Mucosa of rectum (tissue), 2 donors: Measurements from ENCODE around the gene TLR2.
A peak's percentile ranks its signal among the peaks of the same experiment; 100 is the strongest.

Experiments
- H3K27ac ChIP-seq, 2 donors: one replicate each; pipeline ENCODE4 v1.7.0; 2013; ENCODE audit warnings: inconsistent platforms in 2 of 2, low read depth in 2 of 2, low read length in 2 of 2
- H3K27me3 ChIP-seq, 2 donors: one replicate each; pipeline ENCODE4 v1.7.0; 2013; ENCODE audit warnings: low read length in 2 of 2; ENCODE audit not compliant: control insufficient read depth in 2 of 2, insufficient read depth in 2 of 2
- H3K36me3 ChIP-seq, 2 donors: one replicate each; pipeline ENCODE4 v1.7.0; 2013; ENCODE audit warnings: low read length in 2 of 2; ENCODE audit not compliant: control insufficient read depth in 2 of 2, insufficient read depth in 2 of 2
- H3K4me1 ChIP-seq, 2 donors: one replicate each; pipeline ENCODE4 v1.7.0; 2013; ENCODE audit warnings: low read length in 2 of 2, mild to moderate bottlenecking in 1 of 2; ENCODE audit not compliant: control insufficient read depth in 2 of 2, insufficient read depth in 2 of 2
- H3K4me3 ChIP-seq, 2 donors: one replicate each; pipeline ENCODE4 v1.7.0; 2013; ENCODE audit warnings: low read length in 2 of 2
- H3K9ac ChIP-seq, 2 donors: one replicate each; pipeline ENCODE4 v1.7.0; 2013; ENCODE audit warnings: low read length in 2 of 2, low read depth in 1 of 2, mild to moderate bottlenecking in 1 of 2
- H3K9me3 ChIP-seq, 2 donors: one replicate each; pipeline ENCODE4 v1.7.0; 2013; ENCODE audit warnings: low read length in 2 of 2; ENCODE audit not compliant: control insufficient read depth in 2 of 2
- donor health status: healthy.
- donor health status: Normal muscosa, but diverticular disease.

The TLR2 gene

GRCh38 chr4:153728660-153729059 lies 44.6 kb downstream of the TLR2 start:
- H3K27me3 ChIP-seq = no peaks in the 10 kb centered on the region
- H3K9ac ChIP-seq = no peak overlapping the region
- H3K9me3 ChIP-seq = no peaks in the 10 kb centered on the region
- H3K4me1 ChIP-seq = no peaks in the 10 kb centered on the region
- no peaks in the 10 kb centered on the region for H3K36me3 ChIP-seq
- H3K27ac ChIP-seq = no peak overlapping the region
- no peak overlapping the region for H3K4me3 ChIP-seq

DNA sequence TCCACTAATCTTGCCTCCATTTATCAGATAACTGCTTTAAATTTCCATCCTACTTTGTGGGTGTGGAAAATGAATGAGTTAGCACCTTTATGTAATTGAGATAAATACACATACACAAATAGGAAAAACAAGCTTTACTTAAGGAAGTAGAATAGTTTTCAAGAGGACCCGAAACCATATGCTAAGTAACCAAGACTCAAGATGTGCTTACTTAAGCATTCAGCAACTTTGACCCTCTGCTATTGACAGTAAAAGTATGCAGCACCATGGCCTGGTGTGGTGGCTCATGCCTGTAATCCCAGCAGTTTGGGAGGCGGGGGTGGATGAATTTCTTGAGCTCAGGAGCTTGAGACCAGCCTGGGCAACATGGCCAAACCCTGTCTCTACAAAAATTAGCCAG lies 45.8 kb downstream of the TLR2 start:
- Histone ChIP-seq H3K9me3 (no peaks in the 10 kb centered on the region), H3K9ac (no peak overlapping the region), H3K4me3 (no peak overlapping the region), H3K27ac (peak overlapping the region in 1 of 2 donors; percentile 26), H3K36me3 (no peaks in the 10 kb centered on the region), H3K27me3 (no peaks in the 10 kb centered on the region), H3K4me1 (no peaks in the 10 kb centered on the region)

- Histone ChIP-seq H3K9me3 (no peaks in the 10 kb centered on the region), H3K27me3 (no peaks in the 10 kb centered on the region), H3K36me3 (no peaks in the 10 kb centered on the region), H3K4me3 (no peak overlapping the region), H3K27ac (no peak overlapping the region), H3K9ac (no peak overlapping the region), H3K4me1 (no peaks in the 10 kb centered on the region)
Observed at GRCh38 chr4:153731239-153731638, 47.2 kb downstream of the TLR2 start.

DNA sequence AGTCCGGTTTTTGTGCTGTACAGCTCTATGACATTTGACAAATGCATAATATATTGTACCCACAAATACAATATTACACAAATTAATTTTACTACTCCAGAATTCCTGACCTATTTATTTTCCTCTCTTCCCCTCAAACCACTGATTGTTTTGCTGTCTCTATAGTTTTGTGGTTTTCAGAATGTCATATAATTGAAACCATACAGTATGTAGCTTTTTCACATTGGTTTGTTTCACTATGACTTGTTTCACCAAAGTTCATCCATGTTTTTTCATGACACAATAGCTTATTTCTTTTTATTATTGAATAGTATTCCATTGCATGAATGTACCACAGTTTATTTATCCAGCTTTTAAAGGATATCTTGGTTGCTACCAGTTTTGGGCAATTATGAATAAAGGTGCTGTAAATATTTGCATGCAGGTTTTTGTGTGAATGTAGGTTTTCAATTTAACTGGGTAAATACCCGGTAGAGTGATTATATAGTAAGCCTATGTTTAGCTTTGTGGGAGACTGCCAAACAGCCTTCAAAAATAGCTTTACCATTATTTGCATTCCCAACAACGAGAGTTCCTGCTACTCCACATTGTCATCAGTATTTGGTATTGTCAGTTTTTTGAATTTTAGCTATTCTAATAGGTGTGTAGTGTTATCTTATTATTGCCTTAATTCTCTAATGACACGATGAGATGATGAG lies 49.8 kb downstream of the TLR2 start:
- Histone ChIP-seq H3K36me3 (no peaks in the 10 kb centered on the region), H3K9me3 (no peaks in the 10 kb centered on the region), H3K4me1 (no peaks in the 10 kb centered on the region), H3K27me3 (no peaks in the 10 kb centered on the region), H3K4me3 (no peak overlapping the region), H3K27ac (no peak overlapping the region), H3K9ac (no peak overlapping the region)

DNA sequence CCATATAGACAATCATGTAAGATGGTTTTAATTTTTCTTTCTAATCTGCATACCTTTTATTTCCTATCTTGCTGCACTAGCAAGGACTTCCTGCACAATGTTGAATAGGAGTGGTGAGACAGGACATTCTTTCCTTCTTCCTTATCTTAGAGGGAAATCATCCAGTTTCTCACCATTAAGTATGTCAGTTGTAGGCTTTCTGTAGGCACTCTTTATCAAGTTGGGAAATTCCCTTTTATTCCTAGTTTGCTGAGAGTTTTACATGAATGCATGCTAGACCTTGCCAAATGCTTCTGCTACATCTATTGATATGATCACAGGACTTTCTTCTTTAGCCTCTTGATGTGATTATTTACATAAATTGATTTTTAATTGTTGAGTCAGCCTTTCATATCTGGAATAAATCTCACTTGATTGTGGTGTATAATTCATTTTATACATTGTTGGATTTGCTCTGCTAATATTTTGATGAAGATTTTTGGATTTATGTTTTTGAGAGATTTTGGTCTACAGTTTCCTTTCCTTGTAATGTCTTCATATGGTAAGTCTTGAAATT lies 51.9 kb downstream of the TLR2 start:
- Histone ChIP-seq H3K9me3 (peaks cover 0 to 3% of the 10 kb centered on the region in 2 donors), H3K4me3 (no peak overlapping the region), H3K9ac (no peak overlapping the region), H3K4me1 (no peaks in the 10 kb centered on the region), H3K27me3 (no peaks in the 10 kb centered on the region), H3K27ac (no peak overlapping the region), H3K36me3 (no peaks in the 10 kb centered on the region)

GRCh38 chr4:153741541-153741940 lies 57.5 kb downstream of the TLR2 start:
- H3K9me3 ChIP-seq = peaks cover 0 to 5% of the 10 kb centered on the region in 2 donors
- H3K9ac ChIP-seq = no peak overlapping the region
- H3K4me3 ChIP-seq = no peak overlapping the region
- H3K27me3 ChIP-seq = no peaks in the 10 kb centered on the region
- no peak overlapping the region for H3K27ac ChIP-seq
- H3K4me1 ChIP-seq = no peaks in the 10 kb centered on the region
- H3K36me3 ChIP-seq = no peaks in the 10 kb centered on the region

DNA sequence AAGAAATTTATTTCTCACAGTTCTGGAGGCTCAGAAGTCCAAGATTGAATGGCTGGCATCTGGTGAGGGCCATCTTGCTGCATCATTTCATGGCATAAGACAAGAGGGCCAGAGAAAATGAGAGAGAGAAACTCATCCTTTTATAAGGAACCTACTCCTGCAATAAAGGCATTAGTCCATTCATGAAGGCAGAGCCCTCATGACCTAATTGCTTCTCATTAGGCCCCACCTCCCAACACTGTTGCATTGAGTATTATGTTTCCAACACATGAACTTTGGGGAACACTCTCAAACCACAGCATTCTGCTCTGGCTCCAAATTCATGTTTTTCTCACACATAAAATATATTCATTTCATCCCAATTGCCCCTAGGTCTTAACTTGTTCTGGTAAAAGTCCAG lies 61.6 kb downstream of the TLR2 start:
- Histone ChIP-seq H3K4me3 (no peak overlapping the region), H3K27ac (no peak overlapping the region), H3K9ac (no peak overlapping the region), H3K4me1 (no peaks in the 10 kb centered on the region), H3K27me3 (no peaks in the 10 kb centered on the region), H3K36me3 (no peaks in the 10 kb centered on the region), H3K9me3 (peaks cover 0 to 5% of the 10 kb centered on the region in 2 donors)

DNA sequence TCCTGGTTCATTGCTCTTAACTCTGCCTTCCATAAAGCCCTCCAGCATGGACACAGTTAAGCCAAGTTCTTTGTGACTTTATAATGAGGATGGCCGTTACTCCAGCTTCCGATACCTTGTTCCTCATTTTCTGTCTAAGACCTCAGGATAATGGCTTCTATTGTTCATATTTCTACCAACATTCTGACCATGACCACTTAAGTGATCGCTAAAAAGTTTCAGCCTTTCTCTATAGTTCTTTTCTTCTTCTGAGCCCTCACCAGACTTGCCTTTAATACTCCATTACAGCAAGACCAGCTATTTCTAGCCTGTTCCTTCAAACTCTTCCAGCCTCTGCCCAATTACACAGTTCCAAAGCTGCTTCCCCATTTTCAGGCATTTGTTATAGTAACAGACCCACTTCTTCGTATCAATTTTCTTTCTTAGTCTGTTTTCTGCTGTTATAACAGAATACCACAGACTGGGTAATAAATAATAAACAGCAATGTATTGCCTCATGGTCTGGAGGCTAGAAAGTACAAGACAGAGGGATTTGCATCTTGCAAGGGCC lies 63.4 kb downstream of the TLR2 start:
- Histone ChIP-seq H3K27ac (no peak overlapping the region), H3K4me1 (no peaks in the 10 kb centered on the region), H3K9me3 (no peaks in the 10 kb centered on the region), H3K9ac (no peak overlapping the region), H3K4me3 (no peak overlapping the region), H3K36me3 (no peaks in the 10 kb centered on the region), H3K27me3 (no peaks in the 10 kb centered on the region)

- Histone ChIP-seq H3K4me1 (no peaks in the 10 kb centered on the region), H3K9me3 (no peaks in the 10 kb centered on the region), H3K9ac (peak overlapping the region in 1 of 2 donors; percentile 41), H3K36me3 (no peaks in the 10 kb centered on the region), H3K4me3 (no peak overlapping the region), H3K27ac (no peak overlapping the region), H3K27me3 (no peaks in the 10 kb centered on the region)
Observed at GRCh38 chr4:153748378-153748777, 64.3 kb downstream of the TLR2 start.

DNA sequence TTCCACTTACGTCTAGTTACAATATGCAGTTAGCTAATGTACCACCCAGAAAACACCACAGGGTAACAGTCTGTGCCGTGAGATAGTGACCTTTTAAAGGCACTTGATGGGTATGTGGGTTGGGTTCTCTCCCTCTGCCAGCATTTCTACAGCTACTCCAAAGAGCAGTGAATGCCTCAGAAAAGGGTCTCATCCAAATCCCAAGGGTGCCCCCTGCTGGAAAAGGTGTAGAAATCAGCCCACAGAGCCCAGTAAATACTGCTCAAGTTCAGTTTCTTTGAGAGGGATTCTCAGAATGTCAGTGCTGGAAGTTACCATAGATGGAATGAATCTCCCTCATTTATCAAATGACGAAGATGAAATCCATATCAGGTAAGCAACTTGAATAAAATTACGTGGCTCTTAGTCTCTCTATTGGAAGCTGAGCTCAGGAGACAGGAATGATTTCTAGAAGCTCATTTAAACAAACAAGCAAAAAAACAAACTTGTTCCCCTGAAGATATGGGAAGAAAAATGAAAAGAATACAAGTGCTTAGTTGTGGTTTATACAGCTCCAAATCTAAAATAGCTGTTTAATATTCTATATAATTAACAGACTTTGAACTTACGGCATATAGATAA lies 66.2 kb downstream of the TLR2 start:
- H3K27me3 ChIP-seq = no peaks in the 10 kb centered on the region
- no peak overlapping the region for H3K4me3 ChIP-seq
- no peak overlapping the region for H3K27ac ChIP-seq
- H3K4me1 ChIP-seq = no peaks in the 10 kb centered on the region
- no peak overlapping the region for H3K9ac ChIP-seq
- H3K9me3 ChIP-seq = no peaks in the 10 kb centered on the region
- no peaks in the 10 kb centered on the region for H3K36me3 ChIP-seq
